ENCODE results near the gene PITX1.
"Not testable (repeated sequence)": the region's sequence is repeated elsewhere in the genome, so short reads cannot be mapped to it uniquely, and the experiment has no call there.

PITX1 gene

DNA sequence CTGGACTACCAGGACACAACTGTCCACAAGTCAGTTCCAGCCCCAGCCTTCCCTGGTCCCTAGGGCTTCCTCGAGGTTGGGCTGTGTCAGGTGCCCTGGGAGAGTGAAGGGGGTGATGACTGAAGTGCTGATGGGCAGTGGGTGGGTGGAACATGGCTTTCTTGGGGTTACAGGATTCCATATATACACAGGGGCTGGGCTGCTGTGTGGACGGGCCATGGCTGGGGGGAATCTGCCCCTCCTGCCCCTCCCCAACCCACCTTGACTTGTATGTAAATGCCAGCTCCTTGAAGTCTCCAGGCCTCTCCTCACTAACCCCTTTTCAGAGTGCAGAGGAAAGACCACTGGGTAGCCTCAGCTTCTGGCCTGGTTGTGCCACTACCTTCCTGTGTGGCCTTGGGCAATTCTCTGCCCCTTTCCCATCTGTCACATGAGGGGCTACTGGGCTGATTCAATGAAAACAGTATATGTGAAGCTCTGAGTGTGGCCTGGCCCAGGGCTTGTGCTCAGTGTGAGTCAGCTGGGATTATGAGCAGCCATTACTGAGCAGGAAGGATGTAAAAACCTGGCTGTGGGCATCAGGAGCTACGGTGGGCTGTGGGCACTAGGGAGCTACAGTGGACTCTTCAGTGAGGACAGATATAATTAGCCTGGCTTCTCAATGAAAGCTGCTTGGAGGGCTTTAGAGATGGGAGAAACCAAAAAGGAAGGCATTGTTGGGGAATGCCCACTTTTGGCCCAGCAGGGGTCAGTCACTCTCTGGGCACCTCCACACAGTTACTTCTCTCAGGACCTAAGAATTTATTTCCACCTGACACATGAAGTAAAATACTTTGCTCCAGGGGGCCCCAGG lies 23.3 kb downstream of the PITX1 start:
- peak; percentile 37 for DNase-seq (ENCODE audit: low read depth)

DNA sequence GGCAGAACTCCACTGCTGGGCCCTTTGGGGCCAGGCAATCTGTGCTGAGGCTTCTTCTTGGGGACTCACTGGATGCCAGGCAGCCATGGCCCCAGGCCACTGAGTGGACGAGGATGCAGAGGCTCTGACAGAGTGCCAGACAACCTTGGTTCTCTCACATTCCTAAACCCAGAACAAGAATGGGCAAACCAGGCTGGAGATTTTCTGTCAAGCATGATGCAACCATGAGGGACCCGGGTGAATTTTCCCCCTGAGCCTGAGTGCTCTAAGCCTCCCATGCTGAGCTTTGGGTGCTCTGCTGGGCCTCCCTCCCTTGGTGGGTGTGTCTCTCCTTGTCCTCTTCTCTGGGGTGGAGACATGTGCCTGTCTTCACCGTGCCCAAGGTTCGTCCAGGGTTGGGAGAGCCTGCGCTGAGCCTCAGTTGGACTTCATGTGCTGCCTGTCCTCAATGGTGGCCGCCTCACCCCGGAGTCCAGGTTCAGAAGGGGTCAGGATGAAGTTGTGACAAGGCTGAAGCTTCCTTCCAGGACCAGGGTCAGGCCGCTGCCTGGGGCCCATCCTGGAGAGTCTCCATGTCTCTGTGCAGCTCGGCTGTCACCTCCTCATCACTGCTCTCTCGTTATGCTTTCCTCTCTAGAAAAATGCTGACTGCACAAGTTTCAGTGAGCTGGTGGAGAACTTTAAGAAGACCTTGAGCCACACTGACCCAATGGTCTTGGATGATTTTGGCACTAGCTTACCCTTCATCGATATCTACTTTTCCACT lies 24.1 kb downstream of the PITX1 start:
- no peak for DNase-seq (ENCODE audit: low read depth)

DNA sequence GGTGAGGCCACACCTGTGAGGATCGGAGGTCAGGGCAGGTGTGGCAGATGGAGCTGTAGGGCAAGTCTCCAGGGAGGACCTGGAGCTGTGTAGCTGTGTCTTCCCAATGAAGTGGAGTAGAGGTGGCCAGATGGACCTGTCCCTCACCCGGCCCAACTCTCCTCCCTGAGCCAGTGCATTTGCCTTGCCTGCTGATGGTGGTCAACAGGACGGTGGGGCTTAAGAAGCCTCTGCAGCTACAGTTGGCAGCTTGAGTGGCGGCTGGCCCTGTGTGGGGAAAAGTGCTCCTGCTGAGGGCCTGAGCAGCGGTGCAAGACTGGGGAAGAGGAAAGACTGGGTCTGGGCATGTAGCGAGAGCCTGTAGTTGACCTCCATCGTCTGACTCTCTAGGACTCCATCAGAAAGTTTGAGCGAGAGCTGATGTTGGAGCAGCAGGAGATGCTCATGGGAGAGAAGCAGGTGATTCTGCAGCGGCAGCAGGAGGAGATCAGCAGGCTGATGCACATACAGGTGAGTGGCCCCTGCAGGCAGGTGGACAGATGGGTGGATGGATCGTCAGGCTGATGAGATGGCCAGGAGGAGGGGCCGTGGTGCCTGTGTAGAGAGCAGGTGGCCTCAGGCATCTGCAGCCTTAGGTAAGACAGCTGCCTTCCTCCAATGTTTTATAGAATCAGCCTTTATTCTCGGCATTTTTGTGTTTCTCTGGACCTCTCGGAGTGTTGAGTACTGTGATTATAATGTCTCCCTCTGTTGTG lies 24.9 kb downstream of the PITX1 start:
- DNase-seq (ENCODE audit: low read depth) = no peak

DNA sequence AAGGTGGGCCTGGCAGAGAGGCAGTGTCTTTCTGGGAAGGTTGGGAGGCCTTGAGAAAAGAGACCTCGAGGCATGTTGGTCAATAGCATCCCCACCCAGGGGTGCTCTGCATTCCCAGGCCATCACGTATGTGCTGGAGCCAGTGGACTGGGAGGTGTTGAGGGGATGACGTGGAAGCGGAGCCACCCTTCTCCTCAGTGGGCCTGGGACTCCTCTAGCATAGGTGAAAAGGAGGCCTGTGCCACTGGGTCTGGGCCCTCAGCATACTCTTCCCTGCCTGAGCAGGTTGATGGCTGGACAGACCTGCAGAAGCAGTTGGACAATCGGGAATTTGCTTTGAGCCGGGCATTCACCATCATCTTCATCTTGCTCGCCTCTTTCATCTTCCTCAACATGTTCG lies 25.5 kb downstream of the PITX1 start:
- no peak for DNase-seq (ENCODE audit: low read depth)

DNA sequence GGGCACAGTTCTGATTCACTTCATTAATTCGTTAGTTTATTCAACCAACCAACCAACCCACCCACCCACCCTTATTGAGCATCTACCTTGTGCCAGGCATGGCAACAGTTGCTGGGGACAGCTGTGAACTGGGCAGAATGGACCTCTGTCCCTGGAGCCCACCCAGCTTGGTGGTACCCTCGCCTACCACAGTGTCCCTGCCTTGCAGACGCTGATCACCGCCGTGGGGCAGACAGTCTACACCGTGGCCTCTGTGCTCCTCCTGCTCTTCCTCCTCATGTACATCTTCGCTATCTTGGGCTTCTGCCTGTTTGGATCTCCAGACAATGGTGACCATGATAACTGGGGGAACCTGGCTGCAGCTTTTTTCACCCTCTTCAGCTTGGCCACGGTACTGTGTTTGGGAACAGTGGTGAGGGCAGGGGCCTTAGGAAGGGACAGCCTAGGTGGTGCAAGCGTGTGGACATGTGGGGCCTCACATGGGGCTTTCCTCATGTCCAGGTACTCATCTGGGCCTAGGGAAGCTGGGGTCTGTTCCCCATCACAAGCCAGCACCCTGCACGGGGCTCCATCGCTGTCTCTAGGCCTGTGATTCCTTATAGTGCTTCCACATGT lies 26.2 kb downstream of the PITX1 start:
- no peak for DNase-seq (ENCODE audit: low read depth)

DNA sequence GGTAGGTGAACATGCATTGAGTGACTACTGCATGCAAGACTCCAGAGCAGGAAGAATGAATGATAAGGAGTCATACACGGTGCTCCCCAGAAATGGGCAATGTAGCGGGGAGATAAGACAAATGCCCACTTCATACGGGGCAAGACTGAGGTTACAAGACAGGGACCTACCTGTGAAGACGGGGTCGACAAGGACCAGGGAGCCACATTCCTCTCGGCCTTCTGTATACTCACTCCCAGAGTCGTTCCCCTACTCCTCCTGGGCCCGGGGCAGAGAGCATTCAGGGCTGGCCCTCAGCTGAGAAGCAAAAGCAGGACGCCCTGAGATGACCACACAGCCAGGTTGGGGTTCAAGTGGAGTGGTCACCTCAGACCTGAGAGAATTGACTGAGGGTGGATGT lies 26.7 kb downstream of the PITX1 start:
- no peak for DNase-seq (ENCODE audit: low read depth)

DNA sequence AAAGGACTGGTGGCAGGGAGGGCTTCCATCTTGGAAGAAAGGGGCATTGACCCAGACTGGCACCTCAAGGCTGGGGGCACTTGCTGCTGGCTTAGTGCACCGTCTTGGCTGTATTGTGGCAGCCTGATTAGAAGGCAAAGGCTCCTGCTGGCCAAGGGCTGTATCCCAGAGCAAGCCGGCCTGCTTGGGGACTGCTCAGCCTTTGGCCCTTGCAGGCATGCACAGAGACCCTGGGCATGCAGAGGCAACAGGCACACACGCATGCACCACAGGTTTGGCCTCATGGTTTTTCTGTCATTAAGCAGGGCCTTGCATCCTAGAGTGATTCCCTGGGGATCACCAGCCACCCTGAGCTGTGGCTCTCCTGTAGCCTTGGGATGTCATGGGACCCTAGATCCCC lies 29.0 kb downstream of the PITX1 start:
- no peak for DNase-seq (ENCODE audit: low read depth)

DNA sequence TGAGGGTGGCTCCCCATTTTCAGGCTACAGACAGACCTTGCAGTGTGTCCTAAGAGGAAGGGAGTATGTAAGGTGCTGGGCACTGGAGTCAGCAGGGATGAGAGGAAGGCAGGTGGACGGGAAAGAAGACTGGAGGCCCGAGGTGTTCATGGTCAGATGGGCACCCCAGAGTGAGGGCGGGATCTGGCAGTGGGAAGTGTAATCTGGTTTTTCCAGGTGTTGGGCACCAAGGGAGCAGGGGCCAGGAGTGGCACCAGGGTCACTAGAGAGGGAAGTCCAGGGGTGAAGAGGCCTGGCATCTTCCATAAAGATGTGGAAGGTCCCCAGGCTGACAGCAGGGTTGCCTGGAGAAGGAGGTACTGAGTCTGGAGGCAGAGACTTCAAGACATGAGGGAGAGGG lies 29.7 kb downstream of the PITX1 start:
- no peak for DNase-seq (ENCODE audit: low read depth)

DNA sequence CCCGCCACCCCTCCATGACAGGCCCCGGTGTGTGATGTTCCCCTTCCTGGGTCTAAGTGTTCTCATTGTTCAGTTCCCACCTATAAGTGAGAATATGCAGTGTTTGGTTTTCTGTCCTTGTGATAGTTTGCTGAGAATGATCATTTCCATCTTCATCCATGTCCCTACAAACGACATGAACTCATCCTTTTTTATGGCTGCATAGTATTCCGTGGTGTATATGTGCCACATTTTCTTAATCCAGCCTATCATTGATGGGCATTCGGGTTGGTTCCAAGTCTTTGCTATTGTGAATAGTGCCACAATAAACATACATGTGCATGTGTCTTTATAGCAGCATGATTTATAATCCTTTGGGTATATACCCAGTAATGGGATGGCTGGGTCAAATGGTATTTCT lies 36.0 kb downstream of the PITX1 start:
- not testable (repeated sequence) for DNase-seq (ENCODE audit: low read depth)

DNA sequence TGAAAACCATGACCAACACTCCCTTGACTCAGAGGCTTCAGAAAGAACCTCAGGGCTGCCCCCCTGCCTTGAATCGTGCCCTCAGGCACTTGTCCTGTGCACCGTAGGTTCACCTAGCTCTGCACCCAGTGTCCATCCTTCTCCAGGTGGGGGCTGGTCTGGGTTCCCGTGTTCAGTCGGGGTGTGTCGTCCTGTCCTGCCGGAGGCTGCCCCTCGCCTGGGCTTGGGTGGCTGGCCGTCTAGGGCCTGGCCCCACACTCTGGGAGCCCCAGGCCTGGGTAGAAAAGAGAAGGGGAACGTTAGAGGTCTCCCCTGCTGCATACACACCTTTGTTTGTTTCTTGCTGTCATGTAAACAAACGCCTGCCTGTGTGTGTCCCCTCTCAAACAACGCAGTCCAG lies 37.0 kb downstream of the PITX1 start:
- DNase-seq (ENCODE audit: low read depth) = no peak

DNA sequence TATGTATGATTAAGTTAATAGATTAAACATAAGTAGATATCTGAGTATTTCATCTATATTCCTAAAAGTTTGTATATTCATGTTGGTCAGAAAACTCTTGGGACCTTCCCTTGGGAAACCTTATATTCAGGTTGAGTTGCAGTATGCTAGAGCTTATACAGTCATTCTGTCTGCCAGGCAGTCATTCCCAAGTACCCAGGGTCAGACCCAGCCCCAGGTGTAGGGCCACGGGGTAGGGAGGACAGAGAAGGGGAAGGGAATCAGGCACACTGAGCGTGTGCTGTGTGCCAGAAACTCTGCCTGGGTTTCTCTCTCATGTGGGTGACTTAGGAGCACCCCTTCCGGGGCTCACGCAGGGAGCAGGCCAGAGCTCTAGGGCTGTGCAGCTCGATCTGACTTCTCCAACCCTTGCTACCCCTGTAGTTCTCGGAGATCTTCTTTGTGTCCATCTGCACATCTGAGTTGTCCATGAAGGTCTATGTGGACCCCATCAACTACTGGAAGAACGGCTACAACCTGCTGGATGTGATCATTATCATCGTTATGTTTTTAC lies 38.1 kb downstream of the PITX1 start:
- DNase-seq (ENCODE audit: low read depth) = no peak

DNA sequence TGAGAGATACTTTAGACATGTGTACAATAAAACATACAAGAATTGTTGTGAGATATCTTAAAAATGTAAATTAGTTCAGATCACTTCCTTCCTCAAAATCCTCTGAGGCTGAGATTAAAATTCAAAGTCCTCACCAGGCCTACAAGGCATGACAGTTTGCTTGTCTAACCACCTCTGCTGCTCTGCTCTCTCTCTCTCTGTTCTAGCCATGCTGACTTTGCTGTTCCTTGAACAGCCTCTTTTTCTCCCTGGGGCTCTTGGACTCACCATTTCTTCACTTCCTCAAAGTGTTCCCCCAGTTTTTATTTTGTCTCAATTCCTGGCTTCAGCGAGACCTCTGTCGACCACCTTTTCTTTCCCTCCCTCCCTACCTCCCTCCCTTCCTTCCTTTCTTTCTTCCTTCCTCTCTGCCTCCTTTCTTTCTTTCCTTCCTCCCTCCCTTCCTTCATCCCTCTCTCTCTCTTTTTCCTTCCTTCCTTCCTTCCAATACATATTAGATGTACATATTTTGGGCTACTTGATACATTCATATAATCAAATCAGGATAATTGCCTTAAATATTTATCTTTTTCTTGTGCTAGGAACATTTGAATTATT lies 39.4 kb downstream of the PITX1 start:
- no peak for DNase-seq (ENCODE audit: low read depth)

DNA sequence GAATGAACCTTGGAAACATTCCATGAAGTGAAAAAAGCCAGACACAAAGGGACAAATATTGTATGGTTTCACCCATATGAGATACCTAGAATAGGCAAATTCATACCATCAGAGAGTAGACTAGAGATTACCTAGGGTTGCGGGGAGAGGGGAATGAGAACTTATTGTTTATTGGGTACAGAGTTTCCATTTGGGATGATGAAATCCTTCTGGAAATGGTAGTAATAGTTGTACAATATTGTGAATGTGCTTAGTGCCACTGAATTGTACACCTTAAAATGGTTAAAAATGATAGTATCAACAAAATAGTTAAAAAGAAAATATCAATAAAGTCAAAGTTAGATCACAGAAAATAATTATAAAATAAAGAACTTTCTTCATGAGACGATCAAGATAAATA lies 40.9 kb downstream of the PITX1 start:
- DNase-seq (ENCODE audit: low read depth) = no peak

DNA sequence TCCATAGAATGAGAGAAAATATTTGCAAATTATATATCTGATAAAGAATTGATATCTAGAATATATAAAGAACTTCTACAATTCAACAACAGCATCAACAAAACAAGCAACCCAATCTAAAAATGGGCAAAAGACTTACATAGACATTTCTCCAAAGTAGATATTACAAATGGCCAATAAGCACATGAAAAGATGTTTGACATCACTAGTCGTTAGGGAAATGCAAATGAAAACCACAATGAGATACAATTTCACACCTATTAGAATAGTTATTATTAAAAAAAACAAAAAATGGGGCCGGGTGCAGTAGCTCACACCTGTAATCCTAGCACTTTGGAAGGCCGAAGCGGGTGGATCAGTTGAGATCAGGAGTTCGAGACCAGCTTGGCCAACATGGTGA lies 41.9 kb downstream of the PITX1 start:
- no peak for DNase-seq (ENCODE audit: low read depth)

DNA sequence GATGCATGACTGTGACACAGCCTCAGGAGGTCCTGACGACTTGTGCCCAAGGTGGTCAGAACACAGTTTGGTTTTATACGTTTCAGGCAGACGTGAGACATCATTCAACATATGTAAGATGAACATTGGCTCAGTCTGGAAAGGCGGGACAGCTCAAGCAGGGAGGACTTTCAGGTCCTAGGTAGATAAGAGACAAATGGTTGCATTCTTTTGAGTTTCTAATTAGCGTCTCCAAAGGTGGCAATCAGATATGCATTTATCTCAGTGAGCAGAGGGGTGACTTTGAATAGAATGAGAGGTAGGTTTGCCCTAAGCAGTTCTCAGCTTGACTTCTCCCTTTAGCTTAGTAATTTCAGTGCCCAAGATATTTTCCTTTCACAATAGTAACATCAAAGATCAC lies 43.8 kb downstream of the PITX1 start:
- not testable (repeated sequence) for DNase-seq (ENCODE audit: low read depth)

DNA sequence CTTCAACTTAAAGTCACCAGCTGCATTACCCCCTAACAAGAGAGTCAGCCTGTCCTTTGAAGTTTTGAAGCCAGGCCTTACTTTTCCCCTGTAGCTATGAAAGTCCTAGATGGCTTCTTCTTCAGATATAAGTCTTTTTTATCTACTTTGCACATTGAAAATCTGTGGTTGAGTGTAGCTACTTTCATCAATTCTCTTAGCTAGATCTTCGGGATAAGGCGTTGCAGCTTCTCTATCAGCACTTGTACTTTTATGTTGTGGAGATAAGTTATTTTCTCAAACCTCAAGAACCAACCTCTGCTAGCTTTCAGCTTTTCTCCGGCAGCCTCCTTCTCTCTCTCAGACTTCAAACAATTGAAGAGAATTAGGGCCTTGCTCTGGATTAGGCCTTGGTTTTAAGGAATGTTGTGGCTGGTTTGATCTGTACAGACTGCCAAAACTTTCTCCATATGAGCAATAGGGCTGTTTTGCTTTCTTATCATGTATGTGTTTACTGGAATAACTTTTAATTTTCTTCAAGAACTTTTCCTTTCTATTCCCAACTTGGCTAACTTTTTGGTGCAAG lies 44.7 kb downstream of the PITX1 start:
- peak; percentile 77 for DNase-seq (ENCODE audit: low read depth)

DNA sequence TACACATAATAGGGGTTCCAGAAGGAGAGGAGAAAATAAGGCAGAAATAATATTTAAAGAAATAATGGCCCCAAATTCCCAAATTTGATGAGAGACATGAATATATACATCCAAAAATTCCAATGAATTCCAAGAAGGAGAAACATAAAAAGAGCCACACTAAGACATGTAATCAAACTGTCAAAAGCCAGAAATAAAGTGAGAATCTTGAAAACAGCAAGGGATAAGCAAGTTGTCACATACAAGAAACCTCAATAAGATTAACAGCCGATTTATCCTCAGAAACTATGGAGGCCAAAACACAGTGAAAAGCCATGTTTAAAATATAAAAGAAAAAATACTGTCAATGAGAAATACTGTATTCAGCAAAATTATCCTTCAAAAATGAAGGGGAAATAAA lies 51.8 kb downstream of the PITX1 start:
- DNase-seq (ENCODE audit: low read depth) = peak; percentile 5

DNA sequence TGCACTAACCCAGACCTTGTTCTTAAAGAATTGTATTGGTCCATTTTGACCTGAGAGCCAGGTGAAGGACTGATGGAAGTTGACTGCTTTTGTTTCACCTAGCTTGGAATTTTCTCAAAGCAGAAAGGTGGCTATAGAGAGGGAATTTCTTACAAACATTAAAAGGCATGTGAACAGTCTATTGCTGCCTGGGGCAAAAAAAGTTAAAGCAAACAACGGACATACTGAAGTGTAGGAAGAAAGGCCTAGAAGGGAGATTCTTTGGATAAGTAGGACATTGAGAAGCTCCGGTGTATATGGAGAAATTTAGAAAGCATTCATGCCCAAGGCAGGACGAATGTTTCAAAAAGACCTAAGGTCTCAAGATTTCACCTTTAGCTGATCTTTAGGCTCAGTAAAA lies 54.6 kb downstream of the PITX1 start:
- no peak for DNase-seq (ENCODE audit: low read depth)
